K562 (cell line): ENCODE data around the gene EFCAB8. TPM values are rescaled to one million over a fixed set of nuclear protein-coding genes. Genes with fewer than 3 reads are reported as not detected.

Source experiments
- ATF7 ChIP-seq: fragments of 450-650 bp; IDR thresholded peaks from 2 replicates; pipeline ENCODE4 v1.7.1; 2014; ENCODE audit warnings: mild to moderate bottlenecking, moderate library complexity
- BRD9 ChIP-seq: fragments of 450-650 bp; IDR thresholded peaks from 2 replicates; pipeline ENCODE4 v1.6.1; 2018; ENCODE audit warnings: low read depth; ENCODE audit not compliant: partially characterized antibody
- BRF1 ChIP-seq: IDR thresholded peaks from 3 replicates; pipeline ENCODE4 v1.6.1; 2011; ENCODE audit warnings: borderline replicate concordance, mild to moderate bottlenecking; ENCODE audit not compliant: insufficient read length; ENCODE audit errors: extremely low read depth
- ELF2 ChIP-seq: fragments of 250-450 bp; sonication (Bioruptor Pico); IDR thresholded peaks from 2 replicates; pipeline ENCODE4 v1.5.0; 2021; ENCODE audit warnings: mild to moderate bottlenecking
- ELK1 ChIP-seq: sonication (generic); formaldehyde crosslinking; IDR thresholded peaks from 2 replicates; pipeline ENCODE4 v1.8.1; 2022; ENCODE audit warnings: missing genetic modification reagents
- ETV6 ChIP-seq, 3 experiments: fragments of 150-350 bp in 1 of 3; sonication (generic) in 1 of 3; formaldehyde crosslinking in 1 of 3; IDR thresholded peaks; 2 replicates each; pipeline versions ENCODE4 v1.6.1 to v1.8.0; 2014 to 2022; ENCODE audit warnings: borderline replicate concordance in 2 of 3, low read depth in 2 of 3, antibody characterized with exemption in 1 of 3, low read length in 1 of 3, mild to moderate bottlenecking in 1 of 3, missing genetic modification reagents in 1 of 3
- FOXJ3 ChIP-seq: sonication (generic); formaldehyde crosslinking; IDR thresholded peaks from 2 replicates; pipeline ENCODE4 v1.4.0; 2020; ENCODE audit warnings: mild to moderate bottlenecking, missing genetic modification reagents
- HBP1 ChIP-seq: fragments of 450-650 bp; formaldehyde crosslinking; IDR thresholded peaks from 2 replicates; pipeline ENCODE4 v1.4.0; 2022; ENCODE audit warnings: missing genetic modification characterization
- HDAC2 ChIP-seq: fragments of 450-650 bp; IDR thresholded peaks from 2 replicates; pipeline ENCODE4 v1.6.1; 2016; ENCODE audit warnings: mild to moderate bottlenecking
- HDAC8 ChIP-seq: fragments of 450-650 bp; IDR thresholded peaks from 2 replicates; pipeline ENCODE4 v1.6.1; 2016; ENCODE audit warnings: mild to moderate bottlenecking, missing genetic modification characterization, moderate library complexity, missing compliant biosample characterization
- HOMEZ ChIP-seq: fragments of 250-450 bp; sonication (Bioruptor Pico); IDR thresholded peaks from 2 replicates; pipeline ENCODE4 v1.4.0; 2020; ENCODE audit warnings: mild to moderate bottlenecking, moderate library complexity
- MCM5 ChIP-seq: fragments of 450-650 bp; IDR thresholded peaks from 2 replicates; pipeline ENCODE4 v1.6.1; 2016; ENCODE audit warnings: low read depth
- MCM7 ChIP-seq, 2 experiments: fragments of 450-650 bp; IDR thresholded peaks; 2 replicates each; pipeline ENCODE4 v1.6.1; 2016 to 2018
- NR2F6 ChIP-seq: fragments of 450-650 bp; formaldehyde crosslinking; IDR thresholded peaks from 2 replicates; pipeline ENCODE4 v1.4.0; 2020; ENCODE audit warnings: mild to moderate bottlenecking
- RFX1 ChIP-seq: fragments of 450-650 bp; IDR thresholded peaks from 2 replicates; pipeline ENCODE4 v1.6.1; 2016; ENCODE audit warnings: mild to moderate bottlenecking, moderate library complexity
- SAFB ChIP-seq: fragments of 200-400 bp; formaldehyde crosslinking; IDR thresholded peaks from 2 replicates; pipeline ENCODE4 v1.6.1; 2017; ENCODE audit warnings: low read depth, low read length, borderline replicate concordance
- SP1 ChIP-seq: sonication (generic); formaldehyde crosslinking; IDR thresholded peaks from 2 replicates; pipeline ENCODE4 v1.8.1; 2022; ENCODE audit warnings: mild to moderate bottlenecking, missing genetic modification reagents
- TAL1 ChIP-seq: fragments of 450-650 bp; IDR thresholded peaks from 2 replicates; pipeline ENCODE4 v1.6.1; 2016; ENCODE audit warnings: mild to moderate bottlenecking
- ZBED1 ChIP-seq: IDR thresholded peaks from 2 replicates; pipeline ENCODE4 v1.6.1; 2014
- ZBTB11 ChIP-seq, 3 experiments: fragments of 200-800 bp in 1 of 3; fragments of 250-450 bp in 1 of 3; fragments of 450-650 bp in 1 of 3; sonication (Bioruptor Pico) in 1 of 3; sonication (Bioruptor generic) in 1 of 3; formaldehyde crosslinking in 1 of 3; IDR thresholded peaks; 2 replicates each; pipeline versions ENCODE4 v1.6.1 to v1.8.0; 2016 to 2022; ENCODE audit warnings: mild to moderate bottlenecking in 2 of 3, missing genetic modification characterization in 2 of 3, missing compliant biosample characterization in 1 of 3, moderate library complexity in 1 of 3
- ZNF121 ChIP-seq: sonication (generic); formaldehyde crosslinking; conservative IDR thresholded peaks from 2 replicates; pipeline ENCODE4 v1.8.0; 2022; ENCODE audit warnings: missing genetic modification reagents
- ZNF445 ChIP-seq: fragments of 250-450 bp; sonication (Bioruptor Pico); IDR thresholded peaks from 2 replicates; pipeline ENCODE4 v1.4.0; 2020; ENCODE audit warnings: low read depth, mild to moderate bottlenecking, moderate library complexity
- polyA plus RNA-seq, 8 experiments: library from polyadenylated mRNA; depleted of rRNA in 4 of 8; stranded (reverse) in 5 of 8; unstranded in 3 of 8; fragments of >200 nt; fragmentation: Nextera tagmentation in 2 of 8; fragmentation: Illumina TruSeq in 1 of 8; extraction: Ambion mirVana in 2 of 8; extraction: Trizol in 1 of 8; gene quantifications; 2 replicates each; pipeline versions ENCODE4 v1.2.1 to v1.2.3, GENCODE V29; 2011 to 2014; ENCODE audit warnings: inconsistent platforms in 1 of 8, missing spikeins in 1 of 8
- total RNA-seq, 7 experiments: library from RNA; depleted of rRNA in 6 of 7; stranded (reverse); fragments of >200 nt in 6 of 7; fragmentation: Illumina TruSeq in 2 of 7; extraction: Trizol in 2 of 7; gene quantifications; 2 replicates each; pipeline versions ENCODE4 v1.2.1 to v1.2.3, GENCODE V29; 2011 to 2021; ENCODE audit warnings: low replicate concordance in 1 of 7

EFCAB8 gene
- total and polyA plus RNA-seq, 9 of the 15 experiments (the other 6 are each of a cell fraction or from before 2014, with no cell fraction given), result 0.03 to 0.18 (median 0.11) TPM; not detected in 6

GRCh38 chr20:32819992-32820697, 38.6 kb upstream of the EFCAB8 start (continued):
- TF ChIP-seq ELK1 (CRISPR knock-in tag), result no peak
- TF ChIP-seq ZNF445 (CRISPR knock-in tag), result no peak
- no peak for TF ChIP-seq HOMEZ (CRISPR knock-in tag)
- TF ChIP-seq ELF2, result no peak
- TF ChIP-seq TAL1, result no peak
- TF ChIP-seq FOXJ3, result no peak
- no peak for TF ChIP-seq BRD9
- TF ChIP-seq RFX1, result no peak
- TF ChIP-seq ZNF121 (CRISPR knock-in tag), result no peak
- TF ChIP-seq MCM5, result no peak
- TF ChIP-seq ZBED1, result no peak
- no peak for TF ChIP-seq BRF1
- TF ChIP-seq ZBTB11 (CRISPR knock-in tag; IDR thresholded peaks at IDR 0.05), result no peak
- no peak for TF ChIP-seq SP1 (CRISPR knock-in tag)
- TF ChIP-seq MCM7 (IDR thresholded peaks at IDR 0.05), result no peak
- no peak for TF ChIP-seq ETV6 (IDR thresholded peaks at IDR 0.05; ENCODE audit: borderline replicate concordance in 1 of 2, low read depth in 2 of 2, low read length in 1 of 2)
- no peak for TF ChIP-seq ETV6 (CRISPR knock-in tag; IDR thresholded peaks at IDR 0.05; ENCODE audit: borderline replicate concordance)
- no peak for TF ChIP-seq HDAC2
- TF ChIP-seq NR2F6 (CRISPR knock-in tag), result no peak
- TF ChIP-seq SAFB, result no peak
- TF ChIP-seq ATF7, result no peak
- no peak for TF ChIP-seq HDAC8 (tag)
- TF ChIP-seq HBP1 (CRISPR knock-in tag), result peak; percentile 52; the same call in 1 of the 2 replicates
